Chondrocyte (in vitro differentiated cells): Measurements from ENCODE around the gene DUSP6. TPM values are rescaled to one million over a fixed set of nuclear protein-coding genes. Genes with fewer than 3 reads are reported as not detected.

Experiments
- DNase-seq: peaks from one replicate; pipeline ENCODE4 v3.0.0; 2021; ENCODE audit warnings: mixed read lengths, low spot score
- H3K27ac Mint-ChIP-seq: one replicate; pipeline ENCODE4 v1.8.0; 2021; ENCODE audit warnings: mild to moderate bottlenecking, moderate library complexity, mixed read lengths; ENCODE audit not compliant: unreplicated experiment
- H3K27me3 Mint-ChIP-seq: 2 replicates; pipeline ENCODE4 v1.8.0; 2021; ENCODE audit warnings: low read depth, mixed read lengths
- H3K36me3 Mint-ChIP-seq: 2 replicates; pipeline ENCODE4 v1.8.0; 2021; ENCODE audit warnings: low read depth, mixed read lengths
- H3K4me1 Mint-ChIP-seq: 2 replicates; pipeline ENCODE4 v1.8.0; 2021; ENCODE audit warnings: low read depth, mild to moderate bottlenecking, mixed read lengths
- H3K4me3 Mint-ChIP-seq: one replicate; pipeline ENCODE4 v1.8.0; 2021; ENCODE audit warnings: mild to moderate bottlenecking, moderate library complexity, mixed read lengths; ENCODE audit not compliant: unreplicated experiment
- H3K9me3 Mint-ChIP-seq: 2 replicates; pipeline ENCODE4 v1.8.0; 2021; ENCODE audit warnings: low read depth, mixed read lengths
- CTCF ChIP-seq: fragments of 200-600 bp; sonication (generic); IDR thresholded peaks from 2 replicates; pipeline ENCODE4 v1.5.0; 2021; ENCODE audit warnings: antibody characterized with exemption, mild to moderate bottlenecking, moderate library complexity
- total RNA-seq: library from RNA; stranded (reverse); gene quantifications from 3 replicates; pipeline ENCODE4 v1.2.1, GENCODE V29; 2021

The DUSP6 gene
- total RNA-seq, 1 donor from 2014 or later, result 8.3 TPM

GRCh38 chr12:89379839-89380467 is 27.7 kb upstream of the DUSP6 start:
- Mint-ChIP-seq H3K27ac (no peak overlapping the region), H3K36me3 (no peaks in the 10 kb centered on the region), H3K27me3 (no peaks in the 10 kb centered on the region), H3K4me1 (peaks cover 26% of the 10 kb centered on the region), H3K4me3 (no peak overlapping the region), H3K9me3 (no peaks in the 10 kb centered on the region)
- no peak for DNase-seq
- no peak for TF ChIP-seq CTCF

DNA sequence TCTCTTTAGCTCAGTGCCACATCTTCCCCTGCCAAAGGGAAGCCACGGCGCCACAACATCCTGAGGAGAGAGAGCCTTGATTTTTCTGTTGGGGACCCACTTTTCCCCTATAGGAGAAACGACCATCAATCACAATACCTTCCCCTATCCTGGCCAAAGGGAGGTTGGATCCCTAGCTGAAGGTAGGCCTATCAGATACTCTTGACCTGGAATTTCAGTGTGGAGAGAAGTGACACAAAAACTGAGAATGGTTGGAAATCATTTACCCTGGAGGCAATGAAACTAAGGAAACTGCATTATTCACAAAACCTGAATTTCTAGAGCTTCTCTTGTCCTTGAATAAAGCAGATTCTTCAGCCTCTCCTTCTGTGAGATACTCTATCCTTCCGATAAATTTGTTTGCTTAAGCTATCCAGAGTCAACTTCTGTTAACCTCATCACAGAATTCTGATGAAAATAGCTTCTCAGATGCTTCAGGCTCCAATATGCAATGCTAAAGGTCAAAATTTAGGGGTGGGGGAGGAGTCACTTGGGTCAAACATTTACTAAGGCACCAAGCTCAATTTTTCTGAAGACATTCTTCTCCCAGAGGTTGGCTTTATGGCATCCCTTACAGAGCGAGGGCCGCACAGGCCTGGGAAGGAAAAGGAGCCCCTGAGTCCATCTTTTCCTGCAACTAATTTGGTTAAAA is 27.0 kb upstream of the DUSP6 start:
- DNase-seq, result no peak
- no peak overlapping the region for H3K27ac Mint-ChIP-seq
- peaks cover 22% of the 10 kb centered on the region for H3K4me1 Mint-ChIP-seq
- no peak overlapping the region for H3K4me3 Mint-ChIP-seq
- no peak for TF ChIP-seq CTCF
- no peaks in the 10 kb centered on the region for H3K27me3 Mint-ChIP-seq
- H3K36me3 Mint-ChIP-seq, result no peaks in the 10 kb centered on the region
- no peaks in the 10 kb centered on the region for H3K9me3 Mint-ChIP-seq

DNA sequence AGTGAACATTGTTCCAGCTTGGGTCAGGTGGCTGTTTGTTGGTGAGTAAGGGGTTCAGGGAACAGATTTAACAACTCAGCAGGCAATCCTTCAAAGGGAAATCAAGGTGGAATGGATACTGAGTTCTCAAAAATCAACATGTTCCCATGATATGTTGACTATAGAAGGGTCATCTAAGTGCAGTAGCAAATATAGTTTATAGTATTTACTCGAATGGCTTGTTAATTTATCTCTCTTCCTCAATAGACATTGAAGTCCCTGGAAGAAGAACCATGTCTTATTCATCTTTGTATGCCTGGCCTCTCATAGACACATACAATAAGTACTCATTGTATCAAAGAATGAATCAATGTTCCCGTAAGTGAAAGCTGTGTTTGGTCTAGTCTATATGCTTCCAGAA is 24.5 kb upstream of the DUSP6 start:
- Mint-ChIP-seq H3K4me1 (peaks cover 31% of the 10 kb centered on the region), H3K4me3 (no peak overlapping the region), H3K27me3 (no peaks in the 10 kb centered on the region), H3K36me3 (no peaks in the 10 kb centered on the region), H3K27ac (no peak overlapping the region), H3K9me3 (no peaks in the 10 kb centered on the region)
- no peak for TF ChIP-seq CTCF
- DNase-seq, result no peak

- peaks cover 31% of the 10 kb centered on the region for H3K4me1 Mint-ChIP-seq
- no peaks in the 10 kb centered on the region for H3K36me3 Mint-ChIP-seq
- H3K27ac Mint-ChIP-seq, result no peak overlapping the region
- no peak for DNase-seq
- no peaks in the 10 kb centered on the region for H3K9me3 Mint-ChIP-seq
- H3K4me3 Mint-ChIP-seq, result no peak overlapping the region
- no peak for TF ChIP-seq CTCF
- no peaks in the 10 kb centered on the region for H3K27me3 Mint-ChIP-seq
These were observed 23.9 kb upstream of the DUSP6 start for GRCh38 chr12:89376202-89376529.

- Mint-ChIP-seq H3K27ac (peak overlapping the region; percentile 79), H3K27me3 (no peaks in the 10 kb centered on the region), H3K4me3 (no peak overlapping the region), H3K9me3 (no peaks in the 10 kb centered on the region), H3K36me3 (no peaks in the 10 kb centered on the region), H3K4me1 (peaks cover 48% of the 10 kb centered on the region)
- no peak for TF ChIP-seq CTCF
- DNase-seq, result no peak
These were observed 21.7 kb upstream of the DUSP6 start for GRCh38 chr12:89373763-89374572.
